AG04450 (cell line): ENCODE data around the gene BRCA1. TPM values are rescaled to one million over a fixed set of nuclear protein-coding genes. Genes with fewer than 3 reads are reported as not detected.

Source experiments
- CTCF ChIA-PET: fragments of 300-600, 350-600 bp; formaldehyde crosslinking; extraction: SDS; loops from one replicate; lab custom pipeline; 2022; ENCODE audit warnings: antibody characterized with exemption, inconsistent platforms; lab: Charles Lee
- POLR2A ChIA-PET: fragments of 350-600 bp; formaldehyde crosslinking; extraction: SDS; loops from one replicate; lab custom pipeline; 2021; ENCODE audit warnings: antibody characterized with exemption, inconsistent platforms; lab: Yijun Ruan, JAX
- DNase-seq: peaks from one replicate; pipeline ENCODE4 v3.0.0-alpha.2; 2011; ENCODE audit warnings: low read depth, low spot score
- H3K27ac ChIP-seq: one replicate; pipeline ENCODE4 v1.5.1; 2012; ENCODE audit warnings: low read depth, low read length, control low read depth
- H3K27me3 ChIP-seq: one replicate; pipeline ENCODE4 v1.6.0; 2012; ENCODE audit warnings: low read length; ENCODE audit not compliant: control insufficient read depth, insufficient read depth
- H3K4me3 ChIP-seq: 2 replicates; pipeline ENCODE4 v1.5.1; 2011; ENCODE audit warnings: mild to moderate bottlenecking, low read depth, low read length, control low read depth
- H3K9me3 ChIP-seq: 2 replicates; pipeline ENCODE4 v1.5.1; 2012; ENCODE audit warnings: low read length; ENCODE audit not compliant: control insufficient read depth, insufficient read depth
- polyA plus RNA-seq: library from polyadenylated mRNA; depleted of rRNA; stranded (reverse); fragments of >200 nt; gene quantifications from 2 replicates; pipeline ENCODE4 v1.2.3, GENCODE V29; 2011
- TF ChIP-seq, protein P1 (sequence below): IDR thresholded peaks from 2 replicates; pipeline ENCODE4 v1.5.1; 2011; ENCODE audit warnings: low read depth, low read length, control low read depth, inconsistent platforms

The BRCA1 gene
- polyA plus RNA-seq, 1 experiment: 8.1 TPM

DNA sequence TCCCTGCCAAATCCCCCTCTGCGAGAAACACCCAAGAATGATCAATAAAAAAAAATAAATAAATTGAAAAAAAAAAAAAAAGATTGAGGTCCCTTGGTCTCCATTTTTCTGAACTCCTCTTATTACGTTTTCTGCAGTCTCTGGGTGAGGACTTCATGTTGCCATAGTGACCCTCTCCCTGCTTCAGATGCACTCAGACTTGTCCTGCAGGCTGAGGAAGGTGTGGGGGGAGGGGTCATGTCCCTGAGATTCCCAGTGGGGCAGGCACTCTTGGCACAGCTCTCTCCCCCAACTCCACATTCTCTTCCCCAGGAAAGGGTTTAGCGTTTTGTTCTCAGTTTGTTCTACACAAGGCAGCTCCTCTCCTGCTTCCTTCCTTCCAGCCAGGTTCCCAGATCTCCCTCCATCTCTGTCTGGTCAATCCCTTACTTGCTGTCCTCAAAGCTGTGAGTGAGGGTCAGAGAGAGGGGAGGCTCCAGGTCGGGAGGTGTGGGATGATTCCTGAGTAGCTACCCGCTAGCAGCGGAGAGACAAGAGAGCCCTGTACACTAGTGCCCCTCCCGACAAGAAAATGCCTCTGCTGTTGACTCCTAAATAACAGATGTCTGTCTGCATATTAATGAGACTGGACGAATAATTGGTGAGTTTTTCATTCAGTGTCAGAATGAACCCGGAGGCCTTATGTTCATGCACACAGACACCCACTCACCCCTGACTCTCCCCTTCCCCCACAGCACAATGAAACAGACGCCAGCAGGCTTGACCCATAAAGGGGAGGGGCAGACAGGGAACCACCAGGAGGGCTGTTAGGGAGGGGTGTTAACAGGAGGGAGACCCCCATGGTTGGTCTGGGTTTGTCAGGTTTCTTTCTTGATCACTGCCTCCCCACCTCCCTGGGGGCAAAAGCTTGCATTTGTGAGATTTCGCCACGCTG is 90.9 kb downstream of the BRCA1 start:
- Histone ChIP-seq H3K27me3 (no peaks in the 10 kb centered on the region), H3K9me3 (no peaks in the 10 kb centered on the region), H3K4me3 (no peak overlapping the region), H3K27ac (no peak overlapping the region)
- TF ChIP-seq, protein P1, sequence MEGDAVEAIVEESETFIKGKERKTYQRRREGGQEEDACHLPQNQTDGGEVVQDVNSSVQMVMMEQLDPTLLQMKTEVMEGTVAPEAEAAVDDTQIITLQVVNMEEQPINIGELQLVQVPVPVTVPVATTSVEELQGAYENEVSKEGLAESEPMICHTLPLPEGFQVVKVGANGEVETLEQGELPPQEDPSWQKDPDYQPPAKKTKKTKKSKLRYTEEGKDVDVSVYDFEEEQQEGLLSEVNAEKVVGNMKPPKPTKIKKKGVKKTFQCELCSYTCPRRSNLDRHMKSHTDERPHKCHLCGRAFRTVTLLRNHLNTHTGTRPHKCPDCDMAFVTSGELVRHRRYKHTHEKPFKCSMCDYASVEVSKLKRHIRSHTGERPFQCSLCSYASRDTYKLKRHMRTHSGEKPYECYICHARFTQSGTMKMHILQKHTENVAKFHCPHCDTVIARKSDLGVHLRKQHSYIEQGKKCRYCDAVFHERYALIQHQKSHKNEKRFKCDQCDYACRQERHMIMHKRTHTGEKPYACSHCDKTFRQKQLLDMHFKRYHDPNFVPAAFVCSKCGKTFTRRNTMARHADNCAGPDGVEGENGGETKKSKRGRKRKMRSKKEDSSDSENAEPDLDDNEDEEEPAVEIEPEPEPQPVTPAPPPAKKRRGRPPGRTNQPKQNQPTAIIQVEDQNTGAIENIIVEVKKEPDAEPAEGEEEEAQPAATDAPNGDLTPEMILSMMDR: no peak
- ChIA-PET CTCF (interaction anchor here (0.9 kb wide), 1 partner anchor 10 kb away, joined by 3 read pairs; no protein-coding TSS in a partner anchor), POLR2A (interaction anchor here (0.7 kb wide), 1 partner anchor 66 kb away, joined by 3 read pairs; no protein-coding TSS in a partner anchor)
- no peak for DNase-seq

DNA sequence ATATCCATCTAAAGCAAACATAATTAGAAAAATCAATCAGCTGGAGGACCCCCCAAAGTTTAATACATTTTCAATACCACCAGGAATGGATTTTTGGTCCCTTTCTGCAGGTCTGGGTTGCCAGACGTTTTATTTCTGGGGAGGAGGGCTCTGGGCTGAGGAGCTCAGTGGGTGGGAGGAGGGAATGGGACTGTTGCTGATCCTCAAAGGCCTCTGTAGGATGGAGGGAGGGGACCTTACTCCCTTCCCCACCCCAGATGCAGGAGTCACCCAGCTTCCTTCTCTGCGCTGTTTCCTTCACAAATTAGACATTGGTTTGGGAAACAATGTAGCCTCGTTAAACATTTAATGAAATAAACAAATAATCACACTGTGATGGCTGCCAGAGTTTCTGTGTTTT is 93.5 kb downstream of the BRCA1 start:
- ChIA-PET POLR2A (interaction anchor here (0.5 to 0.8 kb wide), 3 partner anchors 35 to 284 kb away, joined by 3 to 9 read pairs (median 5); no protein-coding TSS in a partner anchor), CTCF (interaction anchor here (0.7 kb wide), 1 partner anchor 38 kb away, joined by 4 read pairs; no protein-coding TSS in a partner anchor)
- Histone ChIP-seq H3K27ac (no peak overlapping the region), H3K27me3 (peaks cover 2% of the 10 kb centered on the region), H3K9me3 (no peaks in the 10 kb centered on the region), H3K4me3 (no peak overlapping the region)
- TF ChIP-seq, protein P1: no peak
- DNase-seq: no peak

DNA sequence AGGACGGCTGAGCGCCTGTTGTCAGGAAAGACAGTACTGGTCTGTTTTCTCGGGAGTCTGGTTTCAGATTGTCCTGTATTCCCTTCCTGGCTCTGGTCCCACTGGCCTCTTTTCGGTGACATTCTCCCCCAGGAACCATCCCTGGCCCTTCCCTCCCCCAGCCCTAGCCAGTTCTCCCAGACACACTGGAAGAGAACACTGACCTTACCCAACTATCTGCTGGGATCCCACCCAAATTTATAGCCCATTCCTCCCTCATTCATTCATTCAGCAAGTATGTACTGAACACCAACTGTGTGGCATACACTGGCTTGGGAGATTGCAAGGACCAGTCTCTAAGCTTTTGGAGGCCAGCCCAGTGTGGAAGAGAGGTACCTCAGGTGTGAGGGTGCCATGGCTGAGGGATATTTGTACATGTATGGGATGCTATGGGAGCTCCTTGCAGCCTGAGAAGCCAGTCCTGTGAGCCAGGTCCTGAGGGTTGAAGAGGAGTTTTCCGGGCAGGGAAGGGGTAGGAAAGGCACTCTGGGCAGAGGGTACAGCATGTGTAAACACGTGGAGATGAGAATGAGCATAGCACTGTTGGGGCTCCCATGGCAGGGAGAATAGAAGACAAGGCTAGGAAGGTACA is 94.9 kb downstream of the BRCA1 start:
- CTCF ChIA-PET: no interaction called here
- TF ChIP-seq, protein P1: no peak
- POLR2A ChIA-PET: no interaction called here
- no peak for DNase-seq
- Histone ChIP-seq H3K9me3 (no peaks in the 10 kb centered on the region), H3K27me3 (peaks cover 4% of the 10 kb centered on the region), H3K4me3 (no peak overlapping the region), H3K27ac (no peak overlapping the region)

DNA sequence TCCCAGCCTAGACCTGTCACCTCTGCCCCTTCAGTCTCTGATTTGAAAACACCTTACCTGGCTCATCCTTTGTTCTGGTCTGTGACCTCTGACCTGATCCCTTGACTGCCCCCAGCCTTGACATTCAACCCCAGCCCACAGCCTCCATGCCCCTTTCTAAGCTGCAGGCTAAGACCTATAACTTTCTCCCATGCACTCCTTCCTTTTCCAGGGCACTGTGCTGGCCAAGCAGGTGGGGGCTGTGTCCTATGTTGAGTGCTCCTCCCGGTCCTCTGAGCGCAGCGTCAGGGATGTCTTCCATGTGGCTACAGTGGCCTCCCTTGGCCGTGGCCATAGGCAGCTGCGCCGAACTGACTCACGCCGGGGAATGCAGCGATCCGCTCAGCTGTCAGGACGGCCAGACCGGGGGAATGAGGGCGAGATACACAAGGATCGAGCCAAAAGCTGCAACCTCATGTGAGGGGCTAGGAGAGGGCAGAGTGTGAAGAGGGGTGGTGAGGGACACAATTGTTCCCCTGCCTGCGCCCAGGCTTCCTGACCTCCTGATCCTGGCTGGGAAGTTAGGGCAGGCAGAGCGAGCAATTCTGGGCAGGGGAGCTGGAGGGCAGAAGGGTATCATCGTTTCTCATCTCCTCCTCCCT is 96.8 kb downstream of the BRCA1 start:
- Histone ChIP-seq H3K27me3 (peaks cover 4% of the 10 kb centered on the region), H3K9me3 (no peaks in the 10 kb centered on the region), H3K4me3 (no peak overlapping the region), H3K27ac (no peak overlapping the region)
- TF ChIP-seq, protein P1: no peak
- POLR2A ChIA-PET: no interaction called here
- CTCF ChIA-PET: no interaction called here
- no peak for DNase-seq
